GM18499 (cell line): ENCODE measurements around the gene SPIN4.
"Not testable (repeated sequence)": the region's sequence is repeated elsewhere in the genome, so short reads cannot be mapped to it uniquely, and the experiment has no call there.

ENCODE experiments used
- ATAC-seq: cut with Tn5 transposase; IDR thresholded peaks from one replicate; pipeline ENCODE4 v1.9.1; 2021; ENCODE audit warnings: moderate number of reproducible peaks; ENCODE audit not compliant: insufficient read depth, unreplicated experiment

SPIN4 gene

GRCh38 chrX:63350941-63351616, at the start of gene SPIN4:
SPIN4 (minus strand) TSS chrX:63351332; CDS start chrX:63350819, 513 bp downstream.
- peak; percentile 66 for ATAC-seq

GRCh38 chrX:63400340-63400739, 49.2 kb upstream of the SPIN4 start:
- no peak for ATAC-seq

GRCh38 chrX:63394872-63395271, 43.7 kb upstream of the SPIN4 start:
- ATAC-seq = no peak

GRCh38 chrX:63393094-63393493, 42.0 kb upstream of the SPIN4 start:
- not testable (repeated sequence) for ATAC-seq

- ATAC-seq = no peak
Observed at GRCh38 chrX:63387411-63387810, 36.3 kb upstream of the SPIN4 start.

- ATAC-seq = not testable (repeated sequence)
Observed at GRCh38 chrX:63384263-63384662, 33.1 kb upstream of the SPIN4 start.

GRCh38 chrX:63373012-63373411, 21.9 kb upstream of the SPIN4 start:
- ATAC-seq = not testable (repeated sequence)

- not testable (repeated sequence) for ATAC-seq
Observed at GRCh38 chrX:63367699-63368098, 16.6 kb upstream of the SPIN4 start.

- no peak for ATAC-seq
Observed at GRCh38 chrX:63363788-63364187, 12.7 kb upstream of the SPIN4 start.

- no peak for ATAC-seq
Observed at GRCh38 chrX:63361494-63361893, 10.4 kb upstream of the SPIN4 start.

GRCh38 chrX:63354484-63354883, 3.4 kb upstream of the SPIN4 start:
- no peak for ATAC-seq

- peak; percentile 31 for ATAC-seq
Observed at GRCh38 chrX:63350465-63350877, 661 bp downstream of the SPIN4 start.

GRCh38 chrX:63349307-63349706, 1.8 kb downstream of the SPIN4 start:
- ATAC-seq = no peak

- no peak for ATAC-seq
Observed at GRCh38 chrX:63330681-63331080, 20.5 kb downstream of the SPIN4 start.

GRCh38 chrX:63327788-63328187, 23.3 kb downstream of the SPIN4 start:
- ATAC-seq = no peak

- no peak for ATAC-seq
Observed at GRCh38 chrX:63299596-63299995, 51.5 kb downstream of the SPIN4 start.
